Stimulated activated memory B cell treated with anti-CD40 and anti-IgM and Interleukin-4, amounts not matched to agents 10 μg/mL and 1 μg/mL and 100 μg/mL, for 72 hours (primary cell): Measurements from ENCODE around the gene RPP25.
"Not testable (repeated sequence)": the region's sequence is repeated elsewhere in the genome, so short reads cannot be mapped to it uniquely, and the experiment has no call there.

Experiments
- ATAC-seq: fragments of 150-1000 bp; cut with Tn5 transposase; 2 replicates; pipeline ENCODE4 v1.10.0; 2021
- H3K27ac Mint-ChIP-seq: one replicate; pipeline ENCODE4 v1.8.0; 2022; ENCODE audit warnings: mild to moderate bottlenecking, mixed read lengths
- H3K27me3 Mint-ChIP-seq: one replicate; pipeline ENCODE4 v1.8.0; 2022; ENCODE audit warnings: mixed read lengths
- H3K36me3 Mint-ChIP-seq: one replicate; pipeline ENCODE4 v1.8.0; 2022; ENCODE audit warnings: mixed read lengths
- H3K4me1 Mint-ChIP-seq: one replicate; pipeline ENCODE4 v1.8.0; 2022; ENCODE audit warnings: mixed read lengths
- H3K4me3 Mint-ChIP-seq: one replicate; pipeline ENCODE4 v1.8.0; 2022; ENCODE audit warnings: mild to moderate bottlenecking, moderate library complexity, mixed read lengths
- H3K9me3 Mint-ChIP-seq: one replicate; pipeline ENCODE4 v1.8.0; 2022; ENCODE audit warnings: mixed read lengths

RPP25 gene

DNA sequence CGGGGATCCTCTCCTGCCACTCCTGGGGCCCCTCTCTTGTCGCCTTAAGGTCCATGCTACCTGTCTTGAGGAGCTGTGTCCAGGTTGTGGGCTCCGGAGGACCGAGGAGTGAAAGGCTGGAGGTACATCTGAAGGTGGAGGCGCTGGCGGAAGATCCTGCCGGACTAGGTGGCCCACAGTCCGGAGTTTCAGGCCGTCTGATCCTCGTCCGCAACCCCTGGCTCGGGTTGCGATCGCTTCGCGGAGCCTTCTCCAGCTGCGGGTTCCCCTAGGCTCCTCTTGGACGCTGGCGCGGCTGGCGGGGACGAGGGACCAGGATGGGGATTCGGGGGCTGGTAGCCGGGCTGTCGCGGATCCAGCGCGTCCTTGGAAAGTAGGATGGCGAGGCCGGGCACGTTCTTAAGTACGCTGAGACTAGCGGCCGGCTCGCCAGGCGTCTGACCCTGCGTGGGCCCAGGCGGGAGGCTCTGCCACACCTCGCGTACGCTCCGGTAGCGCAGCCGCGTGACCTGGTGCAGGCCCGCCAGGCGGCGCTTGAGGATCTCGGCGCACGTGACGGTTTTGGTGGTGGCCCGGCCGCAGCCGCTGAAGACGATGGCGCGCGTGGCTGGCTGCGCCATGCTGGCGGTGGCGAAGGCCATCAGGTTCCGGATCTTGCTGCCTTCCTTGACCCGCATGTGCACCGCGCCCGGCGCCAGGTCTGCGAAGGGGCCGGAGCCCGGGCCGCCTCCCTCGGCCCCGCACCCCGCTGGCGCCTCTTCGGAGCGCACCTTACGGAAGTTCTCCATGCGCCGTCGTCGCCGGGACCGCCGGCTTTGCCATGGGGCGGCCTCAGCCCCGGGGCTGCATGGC is 550 bp downstream of the RPP25 start:
- H3K27me3 Mint-ChIP-seq, result peaks cover 52% of the 10 kb centered on the region
- peak; percentile 74 for ATAC-seq
- peak overlapping the region; percentile 60 for H3K4me3 Mint-ChIP-seq
- no peak overlapping the region for H3K27ac Mint-ChIP-seq
- peaks cover 39% of the 10 kb centered on the region for H3K4me1 Mint-ChIP-seq
- no peaks in the 10 kb centered on the region for H3K9me3 Mint-ChIP-seq
- no peaks in the 10 kb centered on the region for H3K36me3 Mint-ChIP-seq

DNA sequence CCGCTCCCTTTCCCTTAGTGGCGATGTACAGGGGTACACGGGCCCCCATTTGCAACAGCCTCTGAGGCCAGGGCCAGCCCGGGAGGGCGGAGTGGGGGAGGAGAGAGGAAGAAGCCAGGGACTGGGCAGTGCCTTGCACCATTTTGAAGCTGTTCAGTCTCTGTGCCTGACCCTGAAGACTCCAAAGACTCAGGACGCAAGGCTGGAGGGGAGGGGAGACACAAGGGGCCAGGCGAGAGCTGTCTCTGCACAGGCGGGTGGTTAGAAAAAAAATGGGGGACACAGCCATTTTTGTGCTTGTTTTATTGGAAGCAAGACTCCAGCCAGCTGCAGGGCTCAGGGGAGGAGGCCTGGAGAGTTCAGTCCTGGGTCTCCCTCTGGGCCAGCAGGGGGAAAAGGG is 1.6 kb downstream of the RPP25 start:
- H3K27me3 Mint-ChIP-seq, result peaks cover 44% of the 10 kb centered on the region
- peak overlapping the region; percentile 10 for H3K4me3 Mint-ChIP-seq
- H3K27ac Mint-ChIP-seq, result no peak overlapping the region
- ATAC-seq, result no peak
- peaks cover 39% of the 10 kb centered on the region for H3K4me1 Mint-ChIP-seq
- H3K36me3 Mint-ChIP-seq, result no peaks in the 10 kb centered on the region
- H3K9me3 Mint-ChIP-seq, result no peaks in the 10 kb centered on the region

DNA sequence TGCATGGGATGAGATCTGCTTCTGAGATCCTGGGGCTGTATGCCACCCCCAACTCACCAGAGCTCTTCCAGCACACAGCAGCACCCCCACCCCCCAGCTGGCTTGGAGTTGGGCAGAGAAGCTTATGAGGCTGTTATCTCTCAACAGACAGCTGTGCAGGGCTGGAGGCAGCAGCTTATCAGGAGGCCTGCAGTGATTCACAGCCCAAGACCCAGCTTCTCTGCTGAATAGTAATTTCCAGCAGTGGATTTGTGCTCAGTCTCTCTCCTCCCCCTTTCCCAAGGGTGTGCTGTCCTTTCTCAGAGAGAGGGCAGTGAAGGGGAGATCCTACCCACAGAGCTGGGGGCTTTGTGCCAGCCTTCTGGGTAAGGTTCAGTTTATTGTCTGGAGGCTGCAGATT is 2.1 kb downstream of the RPP25 start:
- Mint-ChIP-seq H3K4me1 (peaks cover 36% of the 10 kb centered on the region), H3K4me3 (no peak overlapping the region), H3K36me3 (no peaks in the 10 kb centered on the region), H3K27ac (no peak overlapping the region), H3K27me3 (peaks cover 39% of the 10 kb centered on the region), H3K9me3 (no peaks in the 10 kb centered on the region)
- no peak for ATAC-seq

DNA sequence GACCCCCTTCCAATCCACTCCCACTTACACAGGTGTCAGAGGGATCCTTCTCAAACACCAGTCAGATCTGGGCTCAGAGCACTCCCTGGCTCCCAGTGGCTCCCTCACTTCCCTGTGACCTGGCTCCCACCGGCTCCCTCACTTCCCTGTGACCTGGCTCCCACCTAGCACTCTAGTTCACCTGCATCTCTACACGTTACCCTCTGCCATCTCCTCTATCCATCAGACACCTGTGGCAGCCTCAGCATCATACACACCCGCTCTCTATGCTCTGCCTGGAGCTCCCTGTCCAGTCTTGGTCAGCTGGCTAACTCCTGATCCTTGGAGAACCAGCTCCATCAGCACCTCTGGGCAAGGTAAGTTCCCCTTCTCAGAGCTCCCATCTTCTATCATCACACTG is 5.6 kb downstream of the RPP25 start:
- no peaks in the 10 kb centered on the region for H3K9me3 Mint-ChIP-seq
- no peak for ATAC-seq
- peaks cover 12% of the 10 kb centered on the region for H3K27me3 Mint-ChIP-seq
- no peak overlapping the region for H3K27ac Mint-ChIP-seq
- no peak overlapping the region for H3K4me3 Mint-ChIP-seq
- H3K36me3 Mint-ChIP-seq, result no peaks in the 10 kb centered on the region
- peaks cover 13% of the 10 kb centered on the region for H3K4me1 Mint-ChIP-seq

DNA sequence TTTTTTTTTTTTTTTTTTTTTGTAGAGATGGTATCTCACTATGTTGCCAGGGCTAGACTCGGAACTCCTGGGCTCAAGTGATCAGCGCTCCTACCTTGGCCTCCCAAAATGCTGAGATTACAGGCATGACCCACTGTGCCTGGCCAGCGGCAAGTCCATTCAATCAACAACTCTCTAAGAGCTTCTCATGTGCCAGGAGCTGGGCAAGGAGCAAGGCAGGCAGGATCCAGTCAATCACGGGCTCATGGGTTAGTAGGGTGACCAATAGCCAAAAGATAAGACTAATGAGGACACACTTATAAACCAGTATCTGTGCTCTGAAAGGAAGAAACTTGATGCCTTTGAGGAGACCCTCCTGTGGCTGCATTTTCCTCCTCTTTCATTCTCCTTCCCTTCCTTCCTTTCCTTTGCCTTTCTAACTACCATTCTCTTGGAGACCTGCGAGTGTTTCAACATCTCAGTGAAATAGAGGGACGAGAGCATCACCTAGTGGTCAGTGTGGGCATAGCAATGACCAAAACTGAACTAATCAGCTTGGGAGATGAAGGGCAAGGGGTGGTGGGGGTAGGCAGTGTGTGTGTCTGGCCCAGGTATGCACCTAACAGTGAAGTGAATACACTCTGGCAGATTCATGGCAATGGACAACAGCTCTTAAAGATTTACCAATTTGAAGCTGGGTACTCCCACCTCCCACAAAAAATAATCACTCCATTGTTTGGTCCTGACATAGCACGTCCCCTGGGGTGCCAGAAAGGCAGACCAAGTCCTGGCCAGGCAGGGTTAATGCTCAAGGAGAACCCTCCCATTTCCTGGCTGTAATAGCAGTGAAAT is 6.3 kb downstream of the RPP25 start:
- H3K4me3 Mint-ChIP-seq, result no peak overlapping the region
- ATAC-seq, result peak; percentile 75
- H3K27ac Mint-ChIP-seq, result no peak overlapping the region
- peaks cover 6% of the 10 kb centered on the region for H3K4me1 Mint-ChIP-seq
- H3K27me3 Mint-ChIP-seq, result peaks cover 7% of the 10 kb centered on the region
- no peaks in the 10 kb centered on the region for H3K9me3 Mint-ChIP-seq
- H3K36me3 Mint-ChIP-seq, result no peaks in the 10 kb centered on the region

DNA sequence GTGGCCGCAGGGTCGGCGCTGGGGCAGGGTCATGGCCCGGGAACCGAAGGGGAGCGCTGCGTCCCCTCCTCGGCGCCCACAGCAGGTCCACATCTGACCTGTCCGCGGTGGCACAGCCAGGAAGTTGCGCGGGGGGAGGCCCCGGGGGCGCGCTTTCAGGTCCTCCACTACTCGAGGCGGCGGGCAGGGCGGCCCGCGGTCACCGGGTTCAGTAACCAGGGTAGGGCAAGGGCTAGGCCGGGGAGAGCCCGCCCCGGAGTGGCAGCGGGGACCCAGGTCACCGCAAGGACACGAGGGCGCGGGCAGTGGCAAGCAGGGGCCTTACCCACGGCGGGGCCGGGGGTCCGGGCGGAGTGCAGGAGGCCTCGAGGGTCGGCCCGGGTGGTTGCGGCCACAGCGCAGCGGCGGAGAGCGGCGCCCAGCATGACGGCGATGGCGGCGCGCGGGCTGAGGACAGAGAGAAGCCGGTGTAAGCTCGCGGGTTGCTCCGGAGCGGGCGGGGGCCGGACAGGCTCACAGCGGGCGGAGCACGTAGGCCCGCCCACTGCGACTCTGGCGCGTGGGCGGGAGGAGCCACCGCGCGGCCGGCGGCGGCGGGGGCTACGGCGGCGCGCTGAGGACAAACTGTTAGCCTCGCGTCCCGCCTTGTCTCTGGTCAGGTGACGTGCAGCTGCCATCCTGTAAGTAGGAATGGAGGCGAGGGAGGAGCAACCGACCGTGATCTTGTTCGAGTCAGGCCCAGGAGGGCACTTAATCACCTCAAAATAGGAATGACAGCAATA is 18.8 kb downstream of the RPP25 start, which contains the start of gene COX5A:
COX5A (minus strand) TSS at position 484 of the 782 bp plus-strand sequence; CDS start at position 425, 59 bp downstream.
- peaks cover 5% of the 10 kb centered on the region for H3K36me3 Mint-ChIP-seq

DNA sequence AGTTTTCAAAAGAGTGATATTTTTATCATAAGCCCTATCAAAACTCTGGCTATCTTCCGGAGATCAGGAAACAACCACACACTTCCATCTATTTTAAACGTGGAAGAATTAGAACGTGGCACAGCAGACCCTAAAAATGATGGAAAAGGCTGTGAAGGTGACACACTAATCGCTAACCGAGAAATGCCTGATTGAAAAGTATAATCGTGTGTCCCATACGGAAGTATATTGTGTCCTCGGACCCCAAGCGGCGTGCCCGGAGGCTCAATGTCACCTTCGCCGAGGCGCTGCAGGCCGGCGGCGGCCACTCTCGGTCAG is 19.3 kb downstream of the RPP25 start:
- Mint-ChIP-seq H3K27ac (peak overlapping the region; percentile 88), H3K9me3 (no peaks in the 10 kb centered on the region), H3K4me3 (peak overlapping the region; percentile 88), H3K36me3 (peaks cover 5% of the 10 kb centered on the region), H3K4me1 (peaks cover 28% of the 10 kb centered on the region), H3K27me3 (no peaks in the 10 kb centered on the region)
- no peak for ATAC-seq

More for the DNA sequence above, 18.8 kb downstream of the RPP25 start, which contains the start of gene COX5A:
- Mint-ChIP-seq H3K27ac (peak within 1 kb of the TSS; percentile 88), H3K27me3 (no peaks in the 10 kb centered on the region), H3K4me1 (peaks cover 28% of the 10 kb centered on the region), H3K9me3 (no peaks in the 10 kb centered on the region), H3K4me3 (peak within 1 kb of the TSS; percentile 88)
- ATAC-seq, result peak; percentile 98

DNA sequence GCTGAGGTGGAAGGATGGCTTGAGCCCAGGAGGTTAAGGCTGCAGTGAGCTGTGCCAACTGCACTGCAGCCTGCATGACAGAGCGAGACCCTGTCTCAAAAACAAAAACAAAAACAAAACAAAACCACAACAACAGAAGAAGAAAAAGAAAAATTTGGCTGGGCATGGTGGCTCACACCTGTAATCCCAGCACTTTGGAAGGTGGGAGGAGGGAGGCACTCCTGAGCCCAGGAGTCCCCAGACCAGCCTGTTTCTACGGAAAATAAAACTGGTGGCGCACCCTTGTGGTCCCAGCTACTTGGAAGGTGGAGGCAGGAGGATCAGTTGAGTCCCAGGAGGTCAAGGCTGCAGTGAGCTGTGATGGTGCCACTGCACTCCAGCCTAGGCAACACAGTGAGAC is 21.4 kb downstream of the RPP25 start:
- H3K27me3 Mint-ChIP-seq, ATAC-seq, H3K9me3 Mint-ChIP-seq: not testable (repeated sequence)
- peak overlapping the region; percentile 47 for H3K27ac Mint-ChIP-seq
- peaks cover 28% of the 10 kb centered on the region for H3K4me1 Mint-ChIP-seq
- peaks cover 12% of the 10 kb centered on the region for H3K36me3 Mint-ChIP-seq
- peak overlapping the region; percentile 33 for H3K4me3 Mint-ChIP-seq

DNA sequence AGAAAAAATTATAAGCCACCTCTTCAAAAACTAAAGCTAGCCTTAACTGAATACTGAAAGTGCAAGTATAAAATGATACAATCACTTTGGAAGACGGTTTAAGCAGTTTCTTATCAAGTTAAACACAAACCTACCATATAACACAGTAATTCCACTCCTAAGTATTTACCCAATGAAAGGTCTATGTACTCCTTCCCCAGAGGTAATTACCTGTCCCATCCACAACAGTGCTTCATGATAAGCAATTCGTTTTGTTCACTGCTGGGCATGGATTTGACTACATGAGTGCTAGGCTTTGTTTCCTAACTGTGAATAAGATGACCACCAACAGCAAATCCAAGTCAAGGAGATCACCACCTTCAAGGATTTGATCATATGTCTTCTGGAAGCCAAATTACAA is 23.0 kb downstream of the RPP25 start:
- H3K27ac Mint-ChIP-seq, result no peak overlapping the region
- no peak overlapping the region for H3K4me3 Mint-ChIP-seq
- no peaks in the 10 kb centered on the region for H3K27me3 Mint-ChIP-seq
- no peak for ATAC-seq
- H3K9me3 Mint-ChIP-seq, result no peaks in the 10 kb centered on the region
- H3K36me3 Mint-ChIP-seq, result peaks cover 12% of the 10 kb centered on the region
- peaks cover 28% of the 10 kb centered on the region for H3K4me1 Mint-ChIP-seq

DNA sequence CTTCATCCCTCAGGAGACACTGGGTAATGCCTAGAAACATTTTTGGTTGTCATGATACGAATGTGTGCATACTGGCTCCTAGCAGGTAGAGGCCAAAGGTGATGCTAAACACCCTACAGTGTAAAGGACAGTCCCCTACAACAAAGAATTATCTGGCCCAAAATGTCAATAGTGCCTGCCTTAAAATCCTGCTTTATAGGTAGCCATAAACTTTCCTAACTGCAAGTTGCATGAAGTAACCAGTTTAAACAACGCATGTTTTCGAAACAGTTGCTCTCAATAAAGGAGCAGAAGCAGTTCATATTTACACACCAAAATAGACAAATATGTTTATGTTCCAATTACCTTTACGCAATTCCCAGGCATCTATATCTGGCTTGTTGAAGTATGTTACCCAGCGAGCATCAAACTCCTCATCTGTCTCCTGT is 27.8 kb downstream of the RPP25 start:
- Mint-ChIP-seq H3K4me1 (peaks cover 6% of the 10 kb centered on the region), H3K27ac (no peak overlapping the region), H3K27me3 (no peaks in the 10 kb centered on the region), H3K9me3 (no peaks in the 10 kb centered on the region), H3K36me3 (peaks cover 13% of the 10 kb centered on the region), H3K4me3 (no peak overlapping the region)
- ATAC-seq, result no peak

DNA sequence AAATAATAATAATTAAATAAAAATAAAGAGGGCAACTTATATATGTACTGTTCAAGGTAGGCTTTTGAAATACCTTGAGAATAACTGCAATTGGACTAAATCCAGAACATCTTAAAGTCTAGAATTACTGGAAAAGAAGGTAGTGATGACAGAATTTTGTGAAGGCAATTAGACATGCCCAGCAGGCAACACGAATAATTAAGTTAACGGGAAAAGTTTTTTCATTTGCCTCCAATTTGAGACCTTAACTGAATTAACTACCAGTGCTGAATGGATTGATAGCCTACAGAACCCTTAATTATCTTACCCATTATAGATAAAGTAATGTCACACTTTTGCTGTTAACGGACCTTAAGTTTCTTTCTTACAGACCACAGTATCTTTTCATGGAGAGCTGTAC is 32.0 kb downstream of the RPP25 start:
- H3K9me3 Mint-ChIP-seq, result no peaks in the 10 kb centered on the region
- peaks cover 34% of the 10 kb centered on the region for H3K36me3 Mint-ChIP-seq
- no peak overlapping the region for H3K4me3 Mint-ChIP-seq
- no peaks in the 10 kb centered on the region for H3K27me3 Mint-ChIP-seq
- no peak for ATAC-seq
- H3K27ac Mint-ChIP-seq, result no peak overlapping the region
- H3K4me1 Mint-ChIP-seq, result no peaks in the 10 kb centered on the region

DNA sequence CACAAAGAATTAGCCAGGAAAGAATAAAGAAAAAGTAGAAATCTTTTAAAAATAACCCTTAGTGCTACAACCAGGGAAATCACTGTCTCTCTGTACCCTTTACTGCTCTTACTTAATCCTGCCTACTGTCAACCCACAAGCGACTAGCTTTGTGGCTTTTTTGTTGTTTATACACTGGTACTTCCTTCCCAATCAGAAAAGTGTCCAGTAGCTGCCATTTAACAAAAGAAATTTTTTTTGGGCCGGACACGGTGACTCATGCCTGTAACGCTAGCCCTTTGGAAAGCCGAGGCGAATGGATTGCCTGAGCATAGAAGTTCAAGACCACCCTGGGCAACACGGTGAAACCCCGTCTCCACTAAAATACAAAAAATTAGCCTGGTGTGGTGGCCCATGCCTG is 36.1 kb downstream of the RPP25 start:
- Mint-ChIP-seq H3K4me1 (no peaks in the 10 kb centered on the region), H3K27ac (no peak overlapping the region), H3K4me3 (no peak overlapping the region), H3K36me3 (peaks cover 49% of the 10 kb centered on the region), H3K27me3 (no peaks in the 10 kb centered on the region), H3K9me3 (no peaks in the 10 kb centered on the region)
- ATAC-seq, result no peak

DNA sequence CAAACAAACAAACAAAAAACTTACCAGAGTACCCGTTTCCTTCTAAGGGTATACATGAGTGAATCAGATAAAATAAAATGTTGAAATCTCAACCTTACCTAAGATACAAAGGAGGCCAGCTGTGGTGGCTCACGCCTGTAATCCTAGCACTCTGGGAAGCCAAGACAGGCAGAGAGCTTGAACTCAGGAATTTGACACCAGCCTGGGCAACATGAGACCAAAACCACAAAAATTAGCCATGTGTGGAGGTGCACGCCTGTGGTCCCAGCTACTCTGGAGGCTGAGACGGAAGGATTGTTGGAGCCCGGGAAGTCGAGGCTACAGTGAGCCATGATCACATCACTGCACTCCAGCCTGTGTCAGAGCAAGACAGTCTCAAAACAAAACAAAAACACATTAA is 38.9 kb downstream of the RPP25 start:
- ATAC-seq, result no peak
- Mint-ChIP-seq H3K4me3 (no peak overlapping the region), H3K9me3 (no peaks in the 10 kb centered on the region), H3K27me3 (no peaks in the 10 kb centered on the region), H3K27ac (no peak overlapping the region), H3K36me3 (peaks cover 53% of the 10 kb centered on the region), H3K4me1 (no peaks in the 10 kb centered on the region)

DNA sequence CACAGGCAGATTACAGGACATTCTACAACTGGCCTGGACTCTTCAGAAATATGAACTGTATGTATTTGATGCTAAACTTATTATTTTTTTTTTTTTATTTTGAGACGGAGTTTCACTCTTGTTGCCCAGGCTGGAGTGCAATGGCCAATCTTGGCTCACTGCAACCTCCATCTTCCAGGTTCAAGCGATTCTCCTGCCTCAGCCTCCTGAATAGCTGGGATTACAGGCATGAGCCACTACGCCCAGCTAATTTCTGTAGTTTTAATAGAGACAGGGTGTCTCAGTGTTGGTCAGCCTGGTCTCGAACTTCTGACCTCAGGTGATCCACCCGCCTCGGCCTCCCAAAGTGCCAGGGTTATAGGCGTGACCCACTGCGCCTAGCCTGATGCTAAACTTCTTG is 42.8 kb downstream of the RPP25 start:
- not testable (repeated sequence) for H3K27me3 Mint-ChIP-seq, H3K4me3 Mint-ChIP-seq, H3K4me1 Mint-ChIP-seq, H3K27ac Mint-ChIP-seq, ATAC-seq, H3K9me3 Mint-ChIP-seq
- H3K36me3 Mint-ChIP-seq, result peaks cover 30% of the 10 kb centered on the region

DNA sequence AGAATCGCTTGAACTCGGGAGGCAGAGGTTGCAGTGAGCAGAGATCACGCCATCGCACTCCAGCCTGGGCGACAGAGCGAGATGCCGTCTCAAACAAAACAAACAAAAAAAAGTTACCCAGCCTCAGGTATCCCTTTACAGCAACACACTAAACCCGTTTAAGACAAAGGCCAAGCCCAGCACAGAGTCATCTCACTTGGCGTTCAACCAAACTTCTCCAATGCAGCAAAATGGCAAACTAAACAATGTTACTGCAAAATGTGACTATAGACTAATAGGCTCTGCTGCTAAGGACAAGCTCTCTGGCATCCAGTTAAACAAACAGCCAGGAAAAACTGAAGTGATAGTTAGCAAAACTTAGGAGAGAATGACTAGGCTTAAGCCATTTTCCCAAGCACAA is 43.5 kb downstream of the RPP25 start:
- Mint-ChIP-seq H3K9me3 (no peaks in the 10 kb centered on the region), H3K27me3 (no peaks in the 10 kb centered on the region), H3K4me1 (no peaks in the 10 kb centered on the region), H3K36me3 (peaks cover 23% of the 10 kb centered on the region), H3K4me3 (no peak overlapping the region), H3K27ac (no peak overlapping the region)
- ATAC-seq, result no peak
